T-helper 2 cell (primary cell): ENCODE data around the gene NOL11.
"Not testable (repeated sequence)": the region's sequence is repeated elsewhere in the genome, so short reads cannot be mapped to it uniquely, and the experiment has no call there.

Experiments
- DNase-seq, 5 experiments: peaks; one replicate each; pipeline versions ENCODE4 v3.0.0 to v3.0.0-alpha.2; 2012 to 2022

NOL11 gene

DNA sequence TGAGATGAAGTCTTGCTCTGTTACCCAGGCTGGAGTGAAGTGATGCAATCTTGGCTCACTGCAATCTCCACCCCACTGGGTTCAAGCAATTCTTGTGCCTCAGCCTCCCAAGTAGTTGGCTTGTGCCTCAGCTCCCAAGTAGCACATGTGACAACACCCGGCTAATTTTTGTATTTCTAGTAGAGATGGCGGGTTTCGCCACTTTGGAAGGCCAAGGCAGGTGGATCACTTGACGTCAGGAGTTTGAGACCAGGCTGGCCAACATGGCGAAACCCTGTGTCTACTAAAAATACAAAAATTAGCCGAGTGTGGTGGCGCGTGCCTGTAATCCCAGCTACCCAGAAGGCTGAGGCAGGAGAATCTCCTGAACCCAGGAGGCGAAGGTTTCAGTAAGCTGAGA is 39.0 kb downstream of the NOL11 start:
- not testable (repeated sequence) for DNase-seq

- DNase-seq = no peak
These were observed 41.8 kb downstream of the NOL11 start for GRCh38 chr17:67759355-67760171.

DNA sequence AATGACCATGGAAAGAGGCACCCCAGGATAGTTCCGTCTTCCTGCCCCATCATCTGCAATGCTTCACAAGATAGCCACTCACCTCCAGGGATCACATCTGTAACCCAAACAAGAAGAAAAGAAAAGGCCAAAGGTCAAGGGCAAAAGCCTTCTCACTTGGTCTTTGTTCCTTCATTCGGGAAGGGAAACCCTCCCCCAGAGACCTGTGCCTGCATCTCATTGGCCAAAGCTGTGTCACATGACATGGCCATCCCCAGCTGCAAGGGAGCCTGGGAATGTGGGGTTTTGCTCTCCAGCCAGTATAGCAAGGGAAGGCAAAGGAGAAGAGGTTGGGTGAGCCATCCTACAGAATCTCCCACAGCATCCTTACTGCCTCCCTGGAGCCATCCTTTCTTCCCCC is 47.9 kb downstream of the NOL11 start:
- DNase-seq = no peak

GRCh38 chr17:67769231-67769630 is 51.5 kb downstream of the NOL11 start:
- no peak for DNase-seq

GRCh38 chr17:67770539-67770938 is 52.8 kb downstream of the NOL11 start:
- no peak for DNase-seq

DNA sequence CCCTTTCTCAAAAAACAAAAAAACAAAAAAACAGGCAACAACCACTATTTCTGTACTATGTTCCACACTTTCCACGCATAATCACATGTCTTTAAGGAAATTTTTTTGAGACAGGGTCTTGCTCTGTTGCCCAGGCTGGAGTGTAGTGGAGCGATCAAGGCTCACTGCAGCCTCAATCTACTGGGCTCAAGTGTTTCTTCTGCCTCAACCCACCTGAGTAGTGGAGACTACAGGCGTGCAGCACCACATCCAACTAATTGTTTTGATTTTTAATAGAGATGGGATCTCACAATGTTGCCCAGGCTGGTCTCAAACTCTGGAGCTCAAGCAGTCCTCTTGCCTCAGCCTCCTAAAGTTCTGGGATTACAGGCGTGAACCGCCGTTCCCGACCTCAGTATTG is 54.9 kb downstream of the NOL11 start:
- no peak for DNase-seq

- no peak for DNase-seq
These were observed 55.5 kb downstream of the NOL11 start for GRCh38 chr17:67773246-67773645.

DNA sequence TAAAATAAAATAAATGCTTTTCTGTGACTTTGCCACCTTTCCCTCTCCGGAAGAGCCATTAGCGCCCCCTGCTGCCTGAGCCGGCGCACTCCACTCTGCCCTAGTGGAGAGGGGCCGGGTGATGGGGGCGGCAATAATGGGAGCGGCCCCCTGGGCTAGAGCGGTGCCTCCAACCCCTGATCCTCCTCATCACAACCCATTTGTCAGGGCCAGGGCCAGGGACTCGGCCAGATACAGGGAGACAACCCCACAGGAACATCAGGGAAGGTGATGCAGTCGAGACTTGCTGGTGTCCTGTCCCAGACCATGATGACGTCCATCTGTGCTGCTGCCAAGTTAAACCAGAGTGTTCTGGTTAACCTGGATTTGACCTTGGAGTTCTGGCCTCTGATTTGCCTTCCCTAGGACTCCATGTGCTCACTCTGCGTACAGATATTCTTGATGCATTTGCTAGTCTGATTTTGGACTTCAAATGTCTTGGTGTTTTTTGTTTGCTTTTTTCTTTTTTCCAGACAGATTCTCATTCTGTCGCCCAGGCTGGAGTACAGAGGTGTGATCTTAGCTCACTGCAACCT is 61.4 kb downstream of the NOL11 start:
- peak in 2 of 5 experiments; percentile 7 to 33 for DNase-seq

GRCh38 chr17:67784364-67785121 is 66.8 kb downstream of the NOL11 start:
- DNase-seq = no peak

DNA sequence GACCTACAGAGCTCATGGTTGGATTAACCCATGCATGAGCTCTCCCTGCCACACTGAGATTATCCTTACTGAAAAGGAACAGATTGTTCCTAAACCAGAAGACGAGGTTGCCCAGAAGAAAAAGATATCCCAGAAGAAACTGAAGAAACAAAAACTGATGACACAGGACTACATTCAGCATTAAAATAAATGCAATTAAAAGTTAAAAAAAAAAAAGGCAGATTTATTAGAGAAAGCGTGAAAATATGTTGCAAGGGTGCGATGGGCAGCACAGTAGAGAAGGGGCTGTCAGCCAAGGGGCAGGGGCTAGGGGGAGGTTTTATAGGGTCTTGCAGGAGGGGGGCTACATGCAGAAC is 67.4 kb downstream of the NOL11 start:
- no peak for DNase-seq

DNA sequence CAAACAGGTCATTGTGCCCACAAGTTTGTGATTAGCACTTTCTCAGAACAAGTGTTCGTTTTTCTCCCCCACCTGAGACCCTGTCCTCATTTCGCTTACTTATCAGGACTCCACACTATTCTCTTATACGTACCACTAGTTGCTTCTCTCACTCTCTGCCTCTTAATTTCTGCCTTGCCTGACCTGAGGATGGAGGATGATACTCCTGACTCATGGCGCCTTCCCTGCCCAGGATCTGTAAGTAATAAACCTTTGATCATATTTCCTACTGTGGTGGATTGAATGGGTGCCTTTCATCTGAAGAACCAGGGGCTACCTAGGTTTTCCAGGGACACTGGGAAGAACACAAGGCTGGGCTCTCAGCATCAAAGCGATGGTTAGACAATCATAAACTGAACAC is 67.8 kb downstream of the NOL11 start:
- DNase-seq = no peak
